Measurements from ENCODE around the gene CDC25C. TPM values are rescaled to one million over a fixed set of nuclear protein-coding genes. Genes with fewer than 3 reads are reported as not detected.

Gene CDC25C
- total RNA-seq, 1 donor from 2014 or later = 2.0 TPM

GRCh38 chr5:138246334-138246733, 85.3 kb downstream of the CDC25C start:
- H3K9me3 ChIP-seq = no peaks in the 10 kb centered on the region
- no peaks in the 10 kb centered on the region for H3K36me3 ChIP-seq
- intact Hi-C loops (cut with DNase I) = no loop called here
- H3K27ac ChIP-seq = no peak overlapping the region
- TF ChIP-seq CTCF (IDR thresholded peaks at IDR 0.05) (no peak), POLR2A (IDR thresholded peaks at IDR 0.05) (no peak), POLR2AphosphoS5 (IDR thresholded peaks at IDR 0.05; ENCODE audit: insufficient read depth in 1 of 2, low read depth in 1 of 2) (no peak)
- H3K4me1 ChIP-seq = peaks cover 11% of the 10 kb centered on the region
- H3K27me3 ChIP-seq = no peaks in the 10 kb centered on the region
- no peak overlapping the region for H3K4me3 ChIP-seq
- no peak for DNase-seq (ENCODE audit: extremely low spot score in 2 of 2)

GRCh38 chr5:138245717-138246116, 85.9 kb downstream of the CDC25C start:
- intact Hi-C loops (cut with DNase I) = no loop called here
- no peak for DNase-seq (ENCODE audit: extremely low spot score in 2 of 2)
- H3K36me3 ChIP-seq = no peaks in the 10 kb centered on the region
- H3K27me3 ChIP-seq = no peaks in the 10 kb centered on the region
- H3K4me1 ChIP-seq = peaks cover 13% of the 10 kb centered on the region
- no peaks in the 10 kb centered on the region for H3K9me3 ChIP-seq
- H3K4me3 ChIP-seq = no peak overlapping the region
- TF ChIP-seq POLR2A (IDR thresholded peaks at IDR 0.05) (no peak), CTCF (IDR thresholded peaks at IDR 0.05) (no peak), POLR2AphosphoS5 (IDR thresholded peaks at IDR 0.05; ENCODE audit: insufficient read depth in 1 of 2, low read depth in 1 of 2) (no peak)
- H3K27ac ChIP-seq = no peak overlapping the region

GRCh38 chr5:138243794-138244193, 87.8 kb downstream of the CDC25C start:
- Histone ChIP-seq H3K4me1 (peaks cover 13% of the 10 kb centered on the region), H3K27ac (no peak overlapping the region), H3K9me3 (no peaks in the 10 kb centered on the region), H3K4me3 (no peak overlapping the region), H3K27me3 (no peaks in the 10 kb centered on the region), H3K36me3 (no peaks in the 10 kb centered on the region)
- TF ChIP-seq POLR2AphosphoS5 (IDR thresholded peaks at IDR 0.05; ENCODE audit: insufficient read depth in 1 of 2, low read depth in 1 of 2) = no peak
- no peak for TF ChIP-seq POLR2A (IDR thresholded peaks at IDR 0.05)
- no peak for TF ChIP-seq CTCF (IDR thresholded peaks at IDR 0.05)
- intact Hi-C loops (cut with DNase I) = no loop called here
- DNase-seq (ENCODE audit: extremely low spot score in 2 of 2) = no peak

GRCh38 chr5:138241688-138242571, 89.7 kb downstream of the CDC25C start:
- Histone ChIP-seq H3K4me3 (peak overlapping the region; percentile 45 to 46), H3K27me3 (no peaks in the 10 kb centered on the region), H3K27ac (no peak overlapping the region), H3K4me1 (peaks cover 13% of the 10 kb centered on the region), H3K36me3 (no peaks in the 10 kb centered on the region), H3K9me3 (no peaks in the 10 kb centered on the region)
- no peak for TF ChIP-seq CTCF (IDR thresholded peaks at IDR 0.05)
- TF ChIP-seq POLR2A (IDR thresholded peaks at IDR 0.05) = no peak
- TF ChIP-seq POLR2AphosphoS5 (IDR thresholded peaks at IDR 0.05; ENCODE audit: insufficient read depth in 1 of 2, low read depth in 1 of 2) = no peak
- DNase-seq (ENCODE audit: extremely low spot score in 2 of 2) = no peak
- intact Hi-C loops (cut with DNase I) = no loop called here
